K562 (cell line): ENCODE results near the gene PPFIA1. TPM values are rescaled to one million over a fixed set of nuclear protein-coding genes. Genes with fewer than 3 reads are reported as not detected.

Experiments used
- ATAC-seq: fragments of 200-7000 bp; cut with Tn5 transposase; 3 replicates; pipeline ENCODE4 v1.9.1; 2020; ENCODE audit warnings: moderate library complexity
- BruUV-seq: library from RNA; stranded (reverse); fragments of 400-500 nt; replicated peaks from 2 replicates; lab custom pipeline; 2021; lab: Mats Ljungman, UMichigan
- CTCF ChIA-PET: fragments of 300-600 bp; formaldehyde crosslinking; extraction: SDS; loops from one replicate; lab custom pipeline; 2021; ENCODE audit warnings: low intra/inter-chr PET ratio; lab: Yijun Ruan, JAX
- POLR2A ChIA-PET: fragments of 300-600, 350-650 bp; sonication (Branson Sonifier 250); formaldehyde crosslinking; extraction: SDS; loops from one replicate; lab custom pipeline; 2021; ENCODE audit warnings: antibody characterized with exemption, inconsistent platforms; lab: Yijun Ruan, JAX
- DNase-seq, 4 experiments: peaks; one replicate each; pipeline versions ENCODE4 v3.0.0 to v3.0.0-alpha.2; 2011 to 2018; ENCODE audit warnings: low spot score in 3 of 4, mixed read lengths in 3 of 4; ENCODE audit errors: extremely low read depth in 1 of 4
- FAIRE-seq: peaks from 2 replicates; lab custom pipeline; 2011; peaks lifted over from hg19 to GRCh38; lab: Jason Lieb, UNC
- H2AFZ ChIP-seq: 2 replicates; pipeline ENCODE4 v1.6.0; 2011; ENCODE audit warnings: low read depth, low read length, control low read depth, inconsistent platforms
- H3K27ac ChIP-seq: fragments of 200-600 bp; 3 replicates; pipeline ENCODE4 v1.8.0; 2011; ENCODE audit warnings: low read depth, mild to moderate bottlenecking, control low read depth, inconsistent platforms, low read length, moderate library complexity, mixed read lengths; ENCODE audit errors: extremely low read depth
- H3K27me3 ChIP-seq, 2 experiments: fragments of 300-600 bp in 1 of 2; 2 replicates in 1 of 2; 3 replicates in 1 of 2; pipeline versions ENCODE4 v1.6.0 to v1.8.0; 2011; ENCODE audit warnings: inconsistent platforms in 2 of 2, low read length in 2 of 2, mild to moderate bottlenecking in 1 of 2, mixed read lengths in 1 of 2, moderate library complexity in 1 of 2; ENCODE audit not compliant: control insufficient read depth in 2 of 2, insufficient read depth in 2 of 2
- H3K36me3 ChIP-seq: fragments of 300-600 bp; 3 replicates; pipeline ENCODE4 v1.8.0; 2011; ENCODE audit warnings: mild to moderate bottlenecking, low read length, inconsistent platforms; ENCODE audit not compliant: control insufficient read depth, insufficient read depth
- H3K4me1 ChIP-seq, 2 experiments: fragments of 200-600 bp in 1 of 2; replicated peaks in 1 of 2; 2 replicates in 1 of 2; 3 replicates in 1 of 2; pipeline versions ENCODE4 v1.5.1 to v1.8.0; 2011; ENCODE audit warnings: inconsistent platforms in 2 of 2, low read length in 2 of 2, mild to moderate bottlenecking in 1 of 2, mixed read lengths in 1 of 2, moderate library complexity in 1 of 2; ENCODE audit not compliant: control insufficient read depth in 2 of 2, insufficient read depth in 2 of 2
- H3K4me2 ChIP-seq: 2 replicates; pipeline ENCODE4 v1.6.1; 2011; ENCODE audit warnings: low read length, control low read depth, inconsistent platforms, mixed read lengths; ENCODE audit not compliant: insufficient read depth
- H3K4me3 ChIP-seq: fragments of 200-600 bp; sonication (generic), shearing (Covaris generic); 2 replicates; pipeline ENCODE4 v1.5.1; 2016; ENCODE audit warnings: control low read depth, inconsistent platforms
- H3K79me2 ChIP-seq: fragments of 200-600 bp; 3 replicates; pipeline ENCODE4 v1.8.0; 2011; ENCODE audit warnings: low read length, inconsistent platforms; ENCODE audit not compliant: control insufficient read depth, insufficient read depth
- H3K9ac ChIP-seq, 2 experiments: 2 replicates each; pipeline versions ENCODE4 v1.6.0 to v1.6.1; 2011; ENCODE audit warnings: low read depth in 2 of 2, low read length in 2 of 2, control low read depth in 1 of 2, inconsistent platforms in 1 of 2, mild to moderate bottlenecking in 1 of 2, mixed read lengths in 1 of 2; ENCODE audit not compliant: insufficient read depth in 1 of 2
- H3K9me1 ChIP-seq: one replicate; pipeline ENCODE4 v1.6.0; 2011; ENCODE audit warnings: inconsistent platforms, mild to moderate bottlenecking, low read length, moderate library complexity; ENCODE audit not compliant: control insufficient read depth, insufficient read depth
- H3K9me3 ChIP-seq: replicated peaks from 2 replicates; pipeline ENCODE4 v1.5.1; 2011; ENCODE audit warnings: low read depth, low read length, inconsistent platforms; ENCODE audit not compliant: control insufficient read depth, insufficient read depth
- H4K20me1 ChIP-seq: replicated peaks from 2 replicates; pipeline ENCODE4 v1.6.1; 2011; ENCODE audit warnings: low read length, inconsistent platforms, mixed read lengths; ENCODE audit not compliant: control insufficient read depth, insufficient read depth
- CBX5 ChIP-seq: IDR thresholded peaks from 2 replicates; pipeline ENCODE4 v1.6.1; 2014; ENCODE audit warnings: low read depth, borderline replicate concordance
- CXXC5 ChIP-seq: fragments of 250-450 bp; sonication (Bioruptor Pico); IDR thresholded peaks from 2 replicates; pipeline ENCODE4 v1.8.0; 2022; ENCODE audit warnings: inconsistent platforms, mild to moderate bottlenecking, moderate library complexity
- ETV1 ChIP-seq: fragments of 450-650 bp; conservative IDR thresholded peaks from 2 replicates; pipeline ENCODE4 v1.6.1; 2016; ENCODE audit warnings: missing genetic modification characterization, control low read depth, low read depth, missing compliant biosample characterization
- JUND ChIP-seq, 2 experiments: IDR thresholded peaks; 2 replicates in 1 of 2; 3 replicates in 1 of 2; pipeline ENCODE4 v1.6.1; 2011; ENCODE audit warnings: borderline replicate concordance in 2 of 2, low read depth in 2 of 2, low read length in 2 of 2, improper control_type of control experiment in 1 of 2, missing biosample characterization in 1 of 2, missing genetic modification characterization in 1 of 2, missing genetic modification reagents in 1 of 2
- KDM5B ChIP-seq: fragments of 200-600 bp; sonication (generic); IDR thresholded peaks from 2 replicates; pipeline ENCODE4 v1.6.1; 2012; ENCODE audit warnings: low read depth, mild to moderate bottlenecking, moderate library complexity, low read length, control low read depth, inconsistent platforms; ENCODE audit not compliant: insufficient replicate concordance
- MTA3 ChIP-seq: fragments of 450-650 bp; formaldehyde crosslinking; IDR thresholded peaks from 2 replicates; pipeline ENCODE4 v1.6.1; 2017; ENCODE audit warnings: mild to moderate bottlenecking, borderline replicate concordance
- TBP ChIP-seq: optimal IDR thresholded peaks from 2 replicates; pipeline ENCODE3; 2011; ENCODE audit warnings: low read depth, low read length, improper control_type of control experiment
- WGBS: fragments of 100-300 bp; shearing (Covaris generic); methylation state at CpG from one replicate; pipeline ENCODE4 v1.1.6; 2016; ENCODE audit warnings: low coverage, mixed read lengths; ENCODE audit not compliant: insufficient coverage; ENCODE audit errors: missing lambda C conversion rate; 5-methylcytosine and 5-hydroxymethylcytosine counted together
- in situ Hi-C: fragments of 300-500 bp; cut with MboI; formaldehyde crosslinking; loops from 4 replicates; pipeline ENCODE4 v1.15.0; 2018; ENCODE audit warnings: inconsistent platforms, mixed read lengths
- intact Hi-C: fragments of 100-400 bp; cut with micrococcal nuclease; formaldehyde crosslinking; loops from 2 replicates; pipeline ENCODE4 v1.14.2; 2022
- polyA plus RNA-seq, 8 experiments: library from polyadenylated mRNA; depleted of rRNA in 4 of 8; stranded (reverse) in 5 of 8; unstranded in 3 of 8; fragments of >200 nt; fragmentation: Nextera tagmentation in 2 of 8; fragmentation: Illumina TruSeq in 1 of 8; extraction: Ambion mirVana in 2 of 8; extraction: Trizol in 1 of 8; gene quantifications; 2 replicates each; pipeline versions ENCODE4 v1.2.1 to v1.2.3, GENCODE V29; 2011 to 2014; ENCODE audit warnings: inconsistent platforms in 1 of 8, missing spikeins in 1 of 8
- total RNA-seq, 7 experiments: library from RNA; depleted of rRNA in 6 of 7; stranded (reverse); fragments of >200 nt in 6 of 7; fragmentation: Illumina TruSeq in 2 of 7; extraction: Trizol in 2 of 7; gene quantifications; 2 replicates each; pipeline versions ENCODE4 v1.2.1 to v1.2.3, GENCODE V29; 2011 to 2021; ENCODE audit warnings: low replicate concordance in 1 of 7
- TF ChIP-seq, protein P1 (sequence below): sonication (generic); formaldehyde crosslinking; IDR thresholded peaks from 2 replicates; pipeline ENCODE4 v1.8.0; 2022; ENCODE audit warnings: mild to moderate bottlenecking, missing genetic modification reagents
- TF ChIP-seq, protein P2 (sequence below), 2 experiments: fragments of 450-650 bp; formaldehyde crosslinking in 1 of 2; IDR thresholded peaks; 2 replicates each; pipeline versions ENCODE4 v1.4.0 to v1.6.1; 2014 to 2020; ENCODE audit warnings: mild to moderate bottlenecking in 2 of 2, borderline replicate concordance in 1 of 2, low read depth in 1 of 2

Gene PPFIA1
- total and polyA plus RNA-seq, 9 of the 15 experiments (the other 6 are each of a cell fraction or from before 2014, with no cell fraction given): 9.9 to 41.5 (median 28.5) TPM

DNA sequence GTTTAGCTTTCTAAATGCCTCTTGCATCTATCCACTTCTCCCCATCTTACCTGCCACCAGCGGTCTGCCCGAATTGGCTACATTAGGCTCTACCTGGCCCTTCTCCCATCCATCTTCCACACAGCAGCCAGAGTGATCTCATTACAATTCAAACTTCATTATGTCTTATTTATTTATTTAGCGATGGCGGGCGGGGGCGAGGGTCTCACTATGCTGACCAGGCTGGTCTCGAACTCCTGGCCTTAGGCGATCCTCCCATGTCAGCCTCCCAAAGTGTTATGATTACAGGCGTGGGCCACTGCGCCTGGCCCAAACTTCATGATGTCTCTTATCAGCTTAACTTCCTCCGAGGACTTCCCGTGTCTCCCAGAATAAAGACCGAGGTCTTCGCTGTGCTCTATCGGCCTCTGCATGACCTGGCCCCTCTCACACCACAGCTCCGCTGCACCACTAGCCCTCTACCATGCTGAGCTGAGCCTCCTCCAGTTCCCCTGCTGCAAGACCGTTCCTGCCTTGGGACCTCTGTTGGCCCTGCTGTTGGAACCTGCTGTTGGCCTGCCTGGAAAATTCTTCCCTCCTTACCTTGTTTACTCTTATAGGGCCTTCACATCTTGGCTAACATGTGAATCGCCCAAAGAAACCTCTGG lies 127.0 kb downstream of the PPFIA1 start:
- ATAC-seq (peak; percentile 72), DNase-seq (peak in 2 of 4 experiments; percentile 55 to 79), FAIRE-seq (peak; percentile 78)
- Histone ChIP-seq H3K9ac (peak overlapping the region; percentile 88 to 93), H3K27me3 (no peaks in the 10 kb centered on the region), H3K9me1 (no peaks in the 10 kb centered on the region), H3K9me3 (no peaks in the 10 kb centered on the region), H3K4me1 (peaks cover 22 to 23% of the 10 kb centered on the region in 2 experiments), H3K4me2 (peak overlapping the region; percentile 99), H3K79me2 (peaks cover 98% of the 10 kb centered on the region), H2AFZ (peak overlapping the region; percentile 82), H3K4me3 (peak overlapping the region; percentile 85), H3K27ac (peak overlapping the region; percentile 87), H4K20me1 (peaks cover 17% of the 10 kb centered on the region; the same call in 1 of the 2 replicates), H3K36me3 (peaks cover 51% of the 10 kb centered on the region; the same call in 2 of the 3 replicates)
- intact Hi-C loops: loop anchor here (10.0 kb wide), 1 partner anchor 193 kb away; the partner anchor contains the start of gene FADD
- in situ Hi-C loops: no loop called here
- POLR2A ChIA-PET: interaction anchor here (0.7 to 1.0 kb wide), 2 partner anchors 14 to 32 kb away, joined by 3 read pairs; no protein-coding TSS in a partner anchor
- WGBS: under 1% methylated on average over 18 of the region's 18 CpGs
- CTCF ChIA-PET: no interaction called here
- TSS peak; percentile 51 for BruUV-seq
- TF ChIP-seq JUND (IDR thresholded peaks at IDR 0.05; ENCODE audit: borderline replicate concordance, low read depth, low read length) (peak; percentile 51), JUND (tag; IDR thresholded peaks at IDR 0.05; ENCODE audit: borderline replicate concordance, low read depth, low read length) (no peak; the same call in 2 of the 3 replicates), MTA3 (0 out of 2 replicates have a peak, but pooled peaks have one; percentile 16), CXXC5 (peak; percentile 26), ETV1 (tag) (peak; percentile 44), KDM5B (peak; percentile 27), CBX5 (no peak), TBP (peak; percentile 20)
- TF ChIP-seq, protein P1, sequence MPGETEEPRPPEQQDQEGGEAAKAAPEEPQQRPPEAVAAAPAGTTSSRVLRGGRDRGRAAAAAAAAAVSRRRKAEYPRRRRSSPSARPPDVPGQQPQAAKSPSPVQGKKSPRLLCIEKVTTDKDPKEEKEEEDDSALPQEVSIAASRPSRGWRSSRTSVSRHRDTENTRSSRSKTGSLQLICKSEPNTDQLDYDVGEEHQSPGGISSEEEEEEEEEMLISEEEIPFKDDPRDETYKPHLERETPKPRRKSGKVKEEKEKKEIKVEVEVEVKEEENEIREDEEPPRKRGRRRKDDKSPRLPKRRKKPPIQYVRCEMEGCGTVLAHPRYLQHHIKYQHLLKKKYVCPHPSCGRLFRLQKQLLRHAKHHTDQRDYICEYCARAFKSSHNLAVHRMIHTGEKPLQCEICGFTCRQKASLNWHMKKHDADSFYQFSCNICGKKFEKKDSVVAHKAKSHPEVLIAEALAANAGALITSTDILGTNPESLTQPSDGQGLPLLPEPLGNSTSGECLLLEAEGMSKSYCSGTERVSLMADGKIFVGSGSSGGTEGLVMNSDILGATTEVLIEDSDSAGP (CRISPR knock-in tag): 0 out of 2 replicates have a peak, but pooled peaks have one; percentile 30
- TF ChIP-seq, protein P2, sequence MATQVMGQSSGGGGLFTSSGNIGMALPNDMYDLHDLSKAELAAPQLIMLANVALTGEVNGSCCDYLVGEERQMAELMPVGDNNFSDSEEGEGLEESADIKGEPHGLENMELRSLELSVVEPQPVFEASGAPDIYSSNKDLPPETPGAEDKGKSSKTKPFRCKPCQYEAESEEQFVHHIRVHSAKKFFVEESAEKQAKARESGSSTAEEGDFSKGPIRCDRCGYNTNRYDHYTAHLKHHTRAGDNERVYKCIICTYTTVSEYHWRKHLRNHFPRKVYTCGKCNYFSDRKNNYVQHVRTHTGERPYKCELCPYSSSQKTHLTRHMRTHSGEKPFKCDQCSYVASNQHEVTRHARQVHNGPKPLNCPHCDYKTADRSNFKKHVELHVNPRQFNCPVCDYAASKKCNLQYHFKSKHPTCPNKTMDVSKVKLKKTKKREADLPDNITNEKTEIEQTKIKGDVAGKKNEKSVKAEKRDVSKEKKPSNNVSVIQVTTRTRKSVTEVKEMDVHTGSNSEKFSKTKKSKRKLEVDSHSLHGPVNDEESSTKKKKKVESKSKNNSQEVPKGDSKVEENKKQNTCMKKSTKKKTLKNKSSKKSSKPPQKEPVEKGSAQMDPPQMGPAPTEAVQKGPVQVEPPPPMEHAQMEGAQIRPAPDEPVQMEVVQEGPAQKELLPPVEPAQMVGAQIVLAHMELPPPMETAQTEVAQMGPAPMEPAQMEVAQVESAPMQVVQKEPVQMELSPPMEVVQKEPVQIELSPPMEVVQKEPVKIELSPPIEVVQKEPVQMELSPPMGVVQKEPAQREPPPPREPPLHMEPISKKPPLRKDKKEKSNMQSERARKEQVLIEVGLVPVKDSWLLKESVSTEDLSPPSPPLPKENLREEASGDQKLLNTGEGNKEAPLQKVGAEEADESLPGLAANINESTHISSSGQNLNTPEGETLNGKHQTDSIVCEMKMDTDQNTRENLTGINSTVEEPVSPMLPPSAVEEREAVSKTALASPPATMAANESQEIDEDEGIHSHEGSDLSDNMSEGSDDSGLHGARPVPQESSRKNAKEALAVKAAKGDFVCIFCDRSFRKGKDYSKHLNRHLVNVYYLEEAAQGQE (IDR thresholded peaks at IDR 0.05; ENCODE audit: borderline replicate concordance): no peak
- TF ChIP-seq, protein P2 (CRISPR knock-in tag; IDR thresholded peaks at IDR 0.05; ENCODE audit: low read depth): no peak
